ENCODE data around the gene ARFGEF2.

GRCh38 chr20:48957053-48957481 is 35.6 kb downstream of the ARFGEF2 start:
- TF ChIP-seq, protein P1, sequence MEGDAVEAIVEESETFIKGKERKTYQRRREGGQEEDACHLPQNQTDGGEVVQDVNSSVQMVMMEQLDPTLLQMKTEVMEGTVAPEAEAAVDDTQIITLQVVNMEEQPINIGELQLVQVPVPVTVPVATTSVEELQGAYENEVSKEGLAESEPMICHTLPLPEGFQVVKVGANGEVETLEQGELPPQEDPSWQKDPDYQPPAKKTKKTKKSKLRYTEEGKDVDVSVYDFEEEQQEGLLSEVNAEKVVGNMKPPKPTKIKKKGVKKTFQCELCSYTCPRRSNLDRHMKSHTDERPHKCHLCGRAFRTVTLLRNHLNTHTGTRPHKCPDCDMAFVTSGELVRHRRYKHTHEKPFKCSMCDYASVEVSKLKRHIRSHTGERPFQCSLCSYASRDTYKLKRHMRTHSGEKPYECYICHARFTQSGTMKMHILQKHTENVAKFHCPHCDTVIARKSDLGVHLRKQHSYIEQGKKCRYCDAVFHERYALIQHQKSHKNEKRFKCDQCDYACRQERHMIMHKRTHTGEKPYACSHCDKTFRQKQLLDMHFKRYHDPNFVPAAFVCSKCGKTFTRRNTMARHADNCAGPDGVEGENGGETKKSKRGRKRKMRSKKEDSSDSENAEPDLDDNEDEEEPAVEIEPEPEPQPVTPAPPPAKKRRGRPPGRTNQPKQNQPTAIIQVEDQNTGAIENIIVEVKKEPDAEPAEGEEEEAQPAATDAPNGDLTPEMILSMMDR (IDR thresholded peaks at IDR 0.05), result no peak
- no peak for TF ChIP-seq POLR2A (IDR thresholded peaks at IDR 0.05)

Measured in lower leg skin (tissue), 3 donors.